ENCODE measurements around the gene RAP1GAP.

RAP1GAP gene

DNA sequence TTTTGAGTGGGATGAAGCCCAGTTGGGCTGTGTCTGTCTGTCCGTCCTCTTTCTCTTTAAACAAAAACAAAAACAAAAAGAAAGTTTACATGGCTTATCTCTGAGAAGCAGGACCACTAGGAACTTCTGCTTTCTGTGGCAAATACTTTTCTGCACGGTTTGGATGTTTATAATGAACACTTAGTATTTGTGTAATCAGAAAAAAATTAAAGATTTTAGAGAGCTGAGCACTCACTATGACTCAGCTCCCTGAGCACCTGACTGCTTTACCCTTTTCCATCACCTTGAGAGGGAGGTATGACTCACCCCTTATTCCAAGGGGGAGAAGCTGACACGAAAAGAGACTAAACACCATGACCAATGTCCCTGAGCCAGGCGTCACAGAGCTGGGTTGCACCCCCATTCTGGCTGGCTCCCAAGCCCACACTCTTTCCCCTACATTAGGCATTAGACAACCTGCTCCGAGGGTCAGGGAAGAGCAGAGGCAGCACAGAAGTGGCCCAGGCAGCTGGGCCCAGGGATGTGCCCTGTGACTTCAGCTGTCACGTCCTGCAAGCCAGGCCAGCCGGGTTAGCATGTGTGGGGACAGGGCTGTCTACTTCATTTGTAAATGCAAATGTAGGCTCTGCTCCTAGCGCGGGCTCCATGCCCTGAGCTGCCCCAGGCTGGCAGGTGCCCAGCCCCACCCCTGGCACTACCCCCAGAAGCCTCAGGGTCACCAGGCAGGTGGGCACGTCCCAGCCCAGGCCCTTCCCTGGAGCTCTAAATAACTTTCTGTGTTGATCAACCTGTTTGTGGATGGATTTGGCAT lies 30.4 kb downstream of the RAP1GAP start:
- Histone ChIP-seq H3K27me3 (ENCODE audit: insufficient read depth, low read length) (peaks cover 11% of the 10 kb centered on the region; the same call in 1 of the 2 replicates), H3K9ac (ENCODE audit: low read length) (no peak overlapping the region), H3K9me3 (ENCODE audit: low read length) (no peaks in the 10 kb centered on the region), H3K79me2 (ENCODE audit: insufficient read depth, low read length) (no peaks in the 10 kb centered on the region), H3K9me2 (ENCODE audit: low read depth, low read length) (no peaks in the 10 kb centered on the region), H3K36me3 (ENCODE audit: insufficient read depth, low read length) (no peaks in the 10 kb centered on the region), H3K4me3 (ENCODE audit: low read depth, low read length, poor library complexity, severe bottlenecking) (no peak overlapping the region), H2AFZ (ENCODE audit: low read length) (no peak overlapping the region), H3K27ac (ENCODE audit: low read depth, low read length, poor library complexity, severe bottlenecking) (no peak overlapping the region), H4K20me1 (ENCODE audit: insufficient read depth, low read length) (no peaks in the 10 kb centered on the region), H3F3A (ENCODE audit: insufficient read depth, low read length) (no peaks in the 10 kb centered on the region), H3K4me2 (ENCODE audit: low read length) (no peak overlapping the region), H3K4me1 (ENCODE audit: insufficient read depth, low read length, severe bottlenecking) (no peaks in the 10 kb centered on the region)
- TF ChIP-seq, protein P1, sequence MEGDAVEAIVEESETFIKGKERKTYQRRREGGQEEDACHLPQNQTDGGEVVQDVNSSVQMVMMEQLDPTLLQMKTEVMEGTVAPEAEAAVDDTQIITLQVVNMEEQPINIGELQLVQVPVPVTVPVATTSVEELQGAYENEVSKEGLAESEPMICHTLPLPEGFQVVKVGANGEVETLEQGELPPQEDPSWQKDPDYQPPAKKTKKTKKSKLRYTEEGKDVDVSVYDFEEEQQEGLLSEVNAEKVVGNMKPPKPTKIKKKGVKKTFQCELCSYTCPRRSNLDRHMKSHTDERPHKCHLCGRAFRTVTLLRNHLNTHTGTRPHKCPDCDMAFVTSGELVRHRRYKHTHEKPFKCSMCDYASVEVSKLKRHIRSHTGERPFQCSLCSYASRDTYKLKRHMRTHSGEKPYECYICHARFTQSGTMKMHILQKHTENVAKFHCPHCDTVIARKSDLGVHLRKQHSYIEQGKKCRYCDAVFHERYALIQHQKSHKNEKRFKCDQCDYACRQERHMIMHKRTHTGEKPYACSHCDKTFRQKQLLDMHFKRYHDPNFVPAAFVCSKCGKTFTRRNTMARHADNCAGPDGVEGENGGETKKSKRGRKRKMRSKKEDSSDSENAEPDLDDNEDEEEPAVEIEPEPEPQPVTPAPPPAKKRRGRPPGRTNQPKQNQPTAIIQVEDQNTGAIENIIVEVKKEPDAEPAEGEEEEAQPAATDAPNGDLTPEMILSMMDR (IDR thresholded peaks at IDR 0.05; ENCODE audit: low read length) = no peak
- TF ChIP-seq EZH2 (IDR thresholded peaks at IDR 0.05; ENCODE audit: borderline replicate concordance, low read length) = no peak

DNA sequence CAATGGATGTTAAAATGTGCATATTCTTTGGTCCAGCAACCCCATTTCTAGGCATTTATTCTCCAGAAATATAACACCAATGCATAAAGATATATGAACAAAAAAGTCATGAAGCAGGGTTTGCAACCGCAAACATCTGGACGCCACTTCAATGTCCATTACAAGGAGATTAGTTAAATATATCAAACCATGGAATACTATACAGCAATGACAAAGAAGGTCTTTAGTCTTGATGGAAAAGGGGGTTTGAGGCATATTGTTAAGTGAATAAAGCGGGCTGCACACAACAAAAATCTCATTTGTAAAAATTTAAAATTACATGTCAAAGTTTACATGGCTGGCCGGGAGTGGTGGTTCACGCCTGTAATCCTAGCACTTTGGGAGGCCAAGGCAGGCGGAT lies 31.6 kb downstream of the RAP1GAP start:
- H3K9me3 ChIP-seq (ENCODE audit: low read length) = no peaks in the 10 kb centered on the region
- no peaks in the 10 kb centered on the region for H3F3A ChIP-seq (ENCODE audit: insufficient read depth, low read length)
- TF ChIP-seq EZH2 (IDR thresholded peaks at IDR 0.05; ENCODE audit: borderline replicate concordance, low read length) = no peak
- TF ChIP-seq, protein P1 (IDR thresholded peaks at IDR 0.05; ENCODE audit: low read length) = no peak
- H3K4me3 ChIP-seq (ENCODE audit: low read depth, low read length, poor library complexity, severe bottlenecking) = no peak overlapping the region
- H3K36me3 ChIP-seq (ENCODE audit: insufficient read depth, low read length) = no peaks in the 10 kb centered on the region
- no peak overlapping the region for H3K27ac ChIP-seq (ENCODE audit: low read depth, low read length, poor library complexity, severe bottlenecking)
- no peak overlapping the region for H3K9ac ChIP-seq (ENCODE audit: low read length)
- H3K27me3 ChIP-seq (ENCODE audit: insufficient read depth, low read length) = peaks cover 11% of the 10 kb centered on the region; the same call in 1 of the 2 replicates
- H3K79me2 ChIP-seq (ENCODE audit: insufficient read depth, low read length) = no peaks in the 10 kb centered on the region
- no peak overlapping the region for H3K4me2 ChIP-seq (ENCODE audit: low read length)
- H2AFZ ChIP-seq (ENCODE audit: low read length) = no peak overlapping the region
- no peaks in the 10 kb centered on the region for H3K9me2 ChIP-seq (ENCODE audit: low read depth, low read length)
- no peaks in the 10 kb centered on the region for H3K4me1 ChIP-seq (ENCODE audit: insufficient read depth, low read length, severe bottlenecking)
- H4K20me1 ChIP-seq (ENCODE audit: insufficient read depth, low read length) = no peaks in the 10 kb centered on the region

DNA sequence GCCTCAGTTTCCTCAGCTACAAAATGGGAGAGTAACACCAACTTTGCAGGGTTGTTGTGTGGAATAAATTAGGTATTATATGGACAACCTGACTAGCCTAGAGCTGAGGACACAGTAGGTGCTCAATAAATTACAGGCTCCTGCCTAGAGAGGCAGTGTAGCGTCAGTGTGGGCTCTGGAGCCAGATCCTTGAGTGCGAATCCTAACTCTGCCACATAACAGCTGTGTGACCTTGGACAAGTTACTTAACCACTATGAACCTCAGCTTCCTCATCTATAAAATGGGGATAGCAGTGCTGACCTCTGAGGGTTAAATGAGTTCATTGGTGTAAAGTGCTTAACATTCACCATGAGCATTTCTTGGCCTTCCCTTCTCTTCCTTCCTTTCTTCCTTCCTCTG lies 33.1 kb downstream of the RAP1GAP start:
- Histone ChIP-seq H3K9ac (ENCODE audit: low read length) (no peak overlapping the region), H3K27me3 (ENCODE audit: insufficient read depth, low read length) (peaks cover 15% of the 10 kb centered on the region; the same call in 1 of the 2 replicates), H3K27ac (ENCODE audit: low read depth, low read length, poor library complexity, severe bottlenecking) (no peak overlapping the region), H3K4me2 (ENCODE audit: low read length) (no peak overlapping the region), H4K20me1 (ENCODE audit: insufficient read depth, low read length) (no peaks in the 10 kb centered on the region), H3K4me3 (ENCODE audit: low read depth, low read length, poor library complexity, severe bottlenecking) (no peak overlapping the region), H3F3A (ENCODE audit: insufficient read depth, low read length) (no peaks in the 10 kb centered on the region), H3K79me2 (ENCODE audit: insufficient read depth, low read length) (no peaks in the 10 kb centered on the region), H2AFZ (ENCODE audit: low read length) (no peak overlapping the region), H3K9me3 (ENCODE audit: low read length) (no peaks in the 10 kb centered on the region), H3K9me2 (ENCODE audit: low read depth, low read length) (no peaks in the 10 kb centered on the region), H3K4me1 (ENCODE audit: insufficient read depth, low read length, severe bottlenecking) (no peaks in the 10 kb centered on the region), H3K36me3 (ENCODE audit: insufficient read depth, low read length) (no peaks in the 10 kb centered on the region)
- no peak for TF ChIP-seq EZH2 (IDR thresholded peaks at IDR 0.05; ENCODE audit: borderline replicate concordance, low read length)
- TF ChIP-seq, protein P1 (IDR thresholded peaks at IDR 0.05; ENCODE audit: low read length) = no peak
